ENCODE measurements around the gene IL18RAP.

- TF ChIP-seq POLR2AphosphoS5 (IDR thresholded peaks at IDR 0.05; ENCODE audit: borderline replicate concordance, low read depth, low read length) (no peak), EZH2 (IDR thresholded peaks at IDR 0.05) (no peak)
These were observed 30.9 kb upstream of the IL18RAP start for GRCh38 chr2:102392096-102392495.
